ENCODE results near the gene FCRL1. TPM values are rescaled to one million over a fixed set of nuclear protein-coding genes. Genes with fewer than 3 reads are reported as not detected.

FCRL1 gene
- total RNA-seq, 3 donors from 2014 or later, result 0.32 TPM; not detected in 2

DNA sequence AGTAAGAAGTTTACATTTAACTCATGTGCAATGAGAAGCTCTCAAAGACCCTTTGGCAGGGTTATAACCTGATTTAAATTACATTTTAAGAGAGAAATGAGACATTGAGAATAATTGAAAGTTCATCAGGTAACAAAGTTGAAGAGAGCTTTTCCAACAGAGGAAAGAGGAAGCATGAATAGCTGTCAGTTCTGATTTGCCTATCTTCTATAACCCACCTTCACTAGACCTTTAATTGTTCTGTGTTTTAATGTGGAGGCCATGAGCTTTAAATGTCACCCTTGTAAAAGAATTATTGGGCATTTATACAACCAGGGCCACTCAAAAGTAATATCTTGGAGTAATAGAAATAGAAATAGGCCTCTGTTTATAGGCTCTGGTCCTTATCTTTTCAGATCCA lies 9.3 kb upstream of the FCRL1 start:
- no peaks in the 10 kb centered on the region for H3K4me1 ChIP-seq
- no peak for DNase-seq (ENCODE audit: low spot score in 2 of 2)
- no peaks in the 10 kb centered on the region for H3K9me3 ChIP-seq
- no peak overlapping the region for H3K4me3 ChIP-seq
- intact Hi-C loops (cut with DNase I; ENCODE audit: low total_unique reads), result no loop called here
- no peak for TF ChIP-seq POLR2AphosphoS5 (IDR thresholded peaks at IDR 0.05)
- TF ChIP-seq POLR2A (IDR thresholded peaks at IDR 0.05), result no peak
- TF ChIP-seq, protein P1, sequence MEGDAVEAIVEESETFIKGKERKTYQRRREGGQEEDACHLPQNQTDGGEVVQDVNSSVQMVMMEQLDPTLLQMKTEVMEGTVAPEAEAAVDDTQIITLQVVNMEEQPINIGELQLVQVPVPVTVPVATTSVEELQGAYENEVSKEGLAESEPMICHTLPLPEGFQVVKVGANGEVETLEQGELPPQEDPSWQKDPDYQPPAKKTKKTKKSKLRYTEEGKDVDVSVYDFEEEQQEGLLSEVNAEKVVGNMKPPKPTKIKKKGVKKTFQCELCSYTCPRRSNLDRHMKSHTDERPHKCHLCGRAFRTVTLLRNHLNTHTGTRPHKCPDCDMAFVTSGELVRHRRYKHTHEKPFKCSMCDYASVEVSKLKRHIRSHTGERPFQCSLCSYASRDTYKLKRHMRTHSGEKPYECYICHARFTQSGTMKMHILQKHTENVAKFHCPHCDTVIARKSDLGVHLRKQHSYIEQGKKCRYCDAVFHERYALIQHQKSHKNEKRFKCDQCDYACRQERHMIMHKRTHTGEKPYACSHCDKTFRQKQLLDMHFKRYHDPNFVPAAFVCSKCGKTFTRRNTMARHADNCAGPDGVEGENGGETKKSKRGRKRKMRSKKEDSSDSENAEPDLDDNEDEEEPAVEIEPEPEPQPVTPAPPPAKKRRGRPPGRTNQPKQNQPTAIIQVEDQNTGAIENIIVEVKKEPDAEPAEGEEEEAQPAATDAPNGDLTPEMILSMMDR (IDR thresholded peaks at IDR 0.05), result no peak
- H3K36me3 ChIP-seq, result no peaks in the 10 kb centered on the region
- no peak overlapping the region for H3K27ac ChIP-seq
- no peaks in the 10 kb centered on the region for H3K27me3 ChIP-seq

DNA sequence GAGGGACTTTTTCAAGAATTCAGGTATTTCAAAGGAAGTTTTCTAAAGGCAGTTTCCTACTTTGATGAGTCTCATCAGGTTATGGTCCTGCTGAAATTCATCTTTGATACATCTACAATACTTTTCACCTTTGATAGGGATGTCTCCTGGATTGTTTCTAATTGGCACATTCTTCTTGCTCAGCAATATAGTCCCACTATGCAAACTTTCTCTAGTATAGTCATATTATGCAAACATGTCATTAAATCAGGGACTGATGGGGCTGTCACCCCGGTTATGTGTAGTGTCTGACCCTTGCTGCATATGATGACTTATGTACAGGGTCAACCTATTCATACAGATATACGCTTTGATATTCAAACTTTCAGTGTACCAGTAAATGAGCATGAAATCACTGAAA lies 379 bp upstream of the FCRL1 start:
- H3K4me1 ChIP-seq, result no peaks in the 10 kb centered on the region
- no peak for DNase-seq (ENCODE audit: low spot score in 2 of 2)
- no peak overlapping the region for H3K4me3 ChIP-seq
- H3K27ac ChIP-seq, result no peak overlapping the region
- H3K9me3 ChIP-seq, result no peaks in the 10 kb centered on the region
- no peak for TF ChIP-seq POLR2A (IDR thresholded peaks at IDR 0.05)
- H3K27me3 ChIP-seq, result no peaks in the 10 kb centered on the region
- no peaks in the 10 kb centered on the region for H3K36me3 ChIP-seq
- intact Hi-C loops (cut with DNase I; ENCODE audit: low total_unique reads), result no loop called here

DNA sequence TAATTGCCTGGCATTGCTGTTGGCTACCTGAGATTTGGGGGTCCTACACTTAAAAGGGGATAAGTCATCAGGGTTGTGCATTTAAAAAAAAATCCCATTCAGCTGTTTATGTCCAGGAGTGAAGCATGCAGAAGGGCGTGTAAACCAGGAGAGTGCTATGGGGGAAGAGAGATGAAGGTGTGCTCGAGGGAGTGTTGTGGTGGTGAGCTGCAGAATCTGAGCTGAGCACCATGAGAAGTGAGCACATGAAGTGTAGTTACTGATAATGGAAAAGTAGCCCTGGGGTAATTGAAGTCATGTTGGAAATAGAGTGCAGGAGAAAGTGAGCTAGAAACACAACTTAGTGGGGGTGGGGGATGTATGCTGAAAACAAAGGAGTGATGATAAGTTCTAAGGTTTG lies 705 bp downstream of the FCRL1 start:
- no peak for DNase-seq (ENCODE audit: low spot score in 2 of 2)
- Histone ChIP-seq H3K4me1 (no peaks in the 10 kb centered on the region), H3K36me3 (no peaks in the 10 kb centered on the region), H3K27me3 (no peaks in the 10 kb centered on the region), H3K9me3 (peaks cover 0 to 5% of the 10 kb centered on the region in 2 donors), H3K27ac (no peak overlapping the region), H3K4me3 (no peak overlapping the region)
- TF ChIP-seq POLR2A (IDR thresholded peaks at IDR 0.05), result no peak
- no peak for TF ChIP-seq POLR2AphosphoS5 (IDR thresholded peaks at IDR 0.05)
- TF ChIP-seq, protein P1 (IDR thresholded peaks at IDR 0.05), result no peak
- intact Hi-C loops (cut with DNase I; ENCODE audit: low total_unique reads), result no loop called here

DNA sequence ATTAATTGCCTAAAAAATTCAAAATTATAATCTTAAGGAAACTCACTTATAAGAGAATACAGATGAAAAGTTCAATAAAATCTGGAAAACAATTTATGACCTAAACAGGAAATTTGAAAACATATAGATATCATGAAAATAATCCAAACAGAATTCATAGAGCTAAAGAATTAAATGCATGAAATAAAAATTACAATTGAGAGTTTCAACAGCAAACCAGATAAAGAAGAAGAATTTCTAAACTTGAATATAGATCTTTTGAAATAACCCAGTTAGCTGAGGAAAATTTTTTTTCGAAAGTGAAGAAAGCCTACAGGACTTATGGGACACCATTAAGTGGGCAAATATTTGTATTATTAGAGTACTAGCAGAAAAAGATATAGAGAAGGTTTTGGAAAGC lies 6.7 kb downstream of the FCRL1 start:
- intact Hi-C loops (cut with DNase I; ENCODE audit: low total_unique reads), result no loop called here
- TF ChIP-seq POLR2AphosphoS5 (IDR thresholded peaks at IDR 0.05) (no peak), POLR2A (IDR thresholded peaks at IDR 0.05) (no peak)
- TF ChIP-seq, protein P1 (IDR thresholded peaks at IDR 0.05), result no peak
- Histone ChIP-seq H3K4me1 (no peaks in the 10 kb centered on the region), H3K4me3 (no peak overlapping the region), H3K9me3 (peaks cover 0 to 21% of the 10 kb centered on the region in 2 donors), H3K36me3 (no peaks in the 10 kb centered on the region), H3K27ac (no peak overlapping the region), H3K27me3 (no peaks in the 10 kb centered on the region)
- DNase-seq (ENCODE audit: low spot score in 2 of 2), result no peak

DNA sequence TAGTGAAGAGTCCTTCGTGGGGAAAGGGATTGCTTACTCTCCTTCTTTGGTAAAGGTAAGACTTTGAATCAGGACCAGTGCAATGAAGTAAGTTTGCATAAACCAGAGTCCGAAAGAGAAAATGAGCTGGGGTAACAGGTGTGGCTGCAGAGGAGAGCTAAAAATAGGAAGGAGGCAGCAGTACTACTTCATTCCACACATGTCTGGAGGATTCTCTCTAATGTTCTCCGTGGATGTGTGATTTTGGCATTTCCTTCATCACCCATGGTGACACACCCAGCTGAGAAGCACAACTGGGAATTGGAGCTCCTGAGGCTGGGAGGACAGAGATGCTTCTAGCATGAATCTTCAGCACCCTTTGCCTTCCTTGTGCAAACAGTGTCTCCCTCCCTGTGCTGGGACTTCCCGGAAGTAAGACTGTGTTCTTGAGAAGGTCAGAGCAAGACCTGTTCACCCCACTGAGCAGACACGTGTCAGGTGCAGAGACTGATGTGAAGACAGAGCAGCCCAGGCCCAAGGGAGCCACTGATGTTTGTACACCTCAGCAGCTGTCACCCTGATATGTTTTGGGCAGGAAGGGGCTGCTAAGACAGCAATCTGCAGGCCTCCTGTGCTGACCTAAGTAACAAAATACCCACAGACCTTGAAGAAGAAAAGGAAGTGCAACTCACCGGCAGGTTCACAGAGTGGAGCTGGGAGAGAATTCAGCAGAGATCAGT lies 13.3 kb downstream of the FCRL1 start:
- Histone ChIP-seq H3K9me3 (no peaks in the 10 kb centered on the region), H3K4me3 (no peak overlapping the region), H3K27me3 (no peaks in the 10 kb centered on the region), H3K4me1 (no peaks in the 10 kb centered on the region), H3K27ac (no peak overlapping the region), H3K36me3 (no peaks in the 10 kb centered on the region)
- TF ChIP-seq, protein P1 (IDR thresholded peaks at IDR 0.05), result no peak
- no peak for TF ChIP-seq POLR2AphosphoS5 (IDR thresholded peaks at IDR 0.05)
- no peak for TF ChIP-seq POLR2A (IDR thresholded peaks at IDR 0.05)
- intact Hi-C loops (cut with DNase I; ENCODE audit: low total_unique reads), result no loop called here
- no peak for DNase-seq (ENCODE audit: low spot score in 2 of 2)

All from breast epithelium (tissue), 4 donors.